HG02938 (cell line): Measurements from ENCODE around the gene CD101.

Experiments
- ATAC-seq: cut with Tn5 transposase; IDR thresholded peaks from one replicate; pipeline ENCODE4 v1.9.1; 2021; ENCODE audit warnings: mild to moderate bottlenecking, moderate library complexity; ENCODE audit not compliant: unreplicated experiment

The CD101 gene

DNA sequence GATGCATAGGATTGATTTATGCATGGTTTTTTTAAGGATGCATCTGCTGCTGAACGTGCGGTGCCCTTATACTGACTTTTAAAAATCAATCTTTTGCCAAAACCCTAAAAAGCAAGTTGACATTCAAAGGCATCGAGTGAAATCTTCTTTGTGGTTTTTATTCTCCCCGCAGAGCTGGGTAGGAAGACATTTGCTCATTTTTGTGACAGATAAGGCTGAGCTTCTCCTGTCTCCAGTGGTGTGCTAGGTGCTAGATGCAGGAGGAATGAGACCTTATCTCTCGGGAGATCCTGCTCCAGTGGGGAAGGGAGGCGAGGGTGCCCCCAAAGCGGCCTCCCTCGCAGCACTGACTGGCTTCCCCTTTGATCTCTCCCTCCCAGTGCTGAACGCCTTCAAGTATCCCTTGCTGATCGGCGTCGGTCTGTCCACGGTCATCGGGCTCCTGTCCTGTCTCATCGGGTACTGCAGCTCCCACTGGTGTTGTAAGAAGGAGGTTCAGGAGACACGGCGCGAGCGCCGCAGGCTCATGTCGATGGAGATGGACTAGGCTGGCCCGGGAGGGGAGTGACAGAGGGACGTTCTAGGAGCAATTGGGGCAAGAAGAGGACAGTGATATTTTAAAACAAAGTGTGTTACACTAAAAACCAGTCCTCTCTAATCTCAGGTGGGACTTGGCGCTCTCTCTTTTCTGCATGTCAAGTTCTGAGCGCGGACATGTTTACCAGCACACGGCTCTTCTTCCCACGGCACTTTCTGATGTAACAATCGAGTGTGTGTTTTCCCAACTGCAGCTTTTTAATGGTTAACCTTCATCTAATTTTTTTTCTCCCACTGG lies 14.9 kb upstream of the CD101 start:
- no peak for ATAC-seq

DNA sequence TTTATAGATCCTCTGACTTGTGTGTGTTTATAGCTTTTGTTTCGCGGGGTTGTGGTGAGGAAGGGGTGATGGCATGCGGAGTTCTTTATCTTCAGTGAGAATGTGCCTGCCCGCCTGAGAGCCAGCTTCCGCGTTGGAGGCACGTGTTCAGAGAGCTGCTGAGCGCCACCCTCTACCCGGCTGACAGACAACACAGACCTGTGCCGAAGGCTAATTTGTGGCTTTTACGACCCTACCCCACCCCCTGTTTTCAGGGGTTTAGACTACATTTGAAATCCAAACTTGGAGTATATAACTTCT lies 14.4 kb upstream of the CD101 start:
- no peak for ATAC-seq

DNA sequence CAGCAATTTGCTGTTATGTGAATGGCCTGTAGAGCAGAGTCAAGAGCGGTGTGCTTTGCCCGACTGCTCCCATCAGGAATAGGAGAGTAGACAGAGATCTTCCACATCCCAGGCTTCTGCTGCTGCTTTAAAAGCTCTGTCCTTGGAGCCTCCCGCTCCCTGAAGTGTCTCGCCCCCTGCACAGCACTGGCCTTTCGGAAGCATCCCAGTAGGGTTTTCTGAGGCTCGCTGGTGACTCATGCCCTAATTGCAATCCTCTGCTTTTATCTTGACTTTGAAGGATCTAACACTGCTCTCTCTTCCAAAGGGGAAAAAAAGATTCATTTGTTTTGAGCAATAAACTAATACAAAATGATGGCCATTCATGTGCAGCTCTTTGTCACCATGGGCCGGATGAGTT lies 13.3 kb upstream of the CD101 start:
- no peak for ATAC-seq

DNA sequence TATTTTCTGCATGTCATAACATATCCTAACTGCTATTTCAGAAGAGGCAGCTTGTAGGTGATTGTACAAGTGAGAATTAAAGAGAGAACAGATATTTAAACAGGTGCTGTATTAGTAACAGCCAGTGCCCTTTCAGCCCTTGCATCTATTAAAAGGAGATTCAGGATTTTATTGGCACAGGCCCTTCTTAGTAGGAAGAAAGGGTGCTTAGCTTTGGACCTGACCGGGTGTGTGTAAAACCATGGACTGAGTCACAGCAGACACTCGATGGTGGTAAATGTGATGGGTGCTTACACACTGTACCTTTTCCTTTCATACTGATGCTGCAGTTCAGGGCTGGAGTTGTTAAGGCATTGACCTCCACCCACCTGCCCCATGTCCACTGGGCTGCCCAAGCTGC lies 12.7 kb upstream of the CD101 start:
- no peak for ATAC-seq

DNA sequence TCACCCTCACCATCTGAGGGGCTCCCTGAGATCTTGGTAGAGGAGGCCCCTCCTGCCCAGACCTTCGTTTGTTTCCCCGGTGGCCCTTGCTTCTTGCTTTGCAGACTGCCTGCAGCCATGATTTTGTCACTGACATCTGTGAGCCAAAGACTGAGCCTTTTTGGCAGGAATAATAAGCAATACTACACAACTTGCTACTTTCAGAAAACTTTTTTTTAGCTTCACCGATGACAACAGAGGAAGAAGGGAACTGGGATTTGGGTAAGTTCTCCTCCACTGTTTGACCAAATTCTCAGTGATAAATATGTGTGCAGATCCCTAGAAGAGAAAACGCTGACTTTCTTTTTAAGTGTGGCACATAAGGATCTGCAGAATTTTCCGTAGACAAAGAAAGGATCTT lies 11.7 kb upstream of the CD101 start:
- no peak for ATAC-seq

DNA sequence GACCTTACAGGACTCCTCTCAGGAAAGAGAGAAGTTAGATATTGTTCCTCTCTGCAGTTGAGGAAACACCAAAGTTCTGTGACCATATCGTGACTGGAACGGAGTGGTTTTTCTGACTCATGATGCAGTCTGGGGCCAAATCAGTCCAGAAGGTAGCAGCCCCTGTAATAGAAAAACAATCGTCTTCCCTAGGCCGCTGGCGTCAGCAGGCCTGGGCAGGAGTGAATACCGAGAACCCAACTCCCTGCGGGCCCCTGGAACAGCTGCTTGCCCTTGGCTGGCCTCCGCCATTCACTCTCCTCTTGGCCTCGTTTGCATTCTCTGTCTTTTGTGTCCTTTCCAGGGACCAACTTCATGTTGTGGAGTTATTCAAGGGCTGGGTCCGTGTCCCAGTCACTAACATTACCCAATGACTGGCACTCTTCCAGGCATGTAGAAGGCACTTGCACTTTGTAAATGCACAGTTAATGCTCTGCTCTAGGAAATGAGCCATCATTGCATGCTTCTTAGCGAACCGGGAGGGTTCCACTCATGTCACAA lies 10.9 kb upstream of the CD101 start:
- no peak for ATAC-seq

DNA sequence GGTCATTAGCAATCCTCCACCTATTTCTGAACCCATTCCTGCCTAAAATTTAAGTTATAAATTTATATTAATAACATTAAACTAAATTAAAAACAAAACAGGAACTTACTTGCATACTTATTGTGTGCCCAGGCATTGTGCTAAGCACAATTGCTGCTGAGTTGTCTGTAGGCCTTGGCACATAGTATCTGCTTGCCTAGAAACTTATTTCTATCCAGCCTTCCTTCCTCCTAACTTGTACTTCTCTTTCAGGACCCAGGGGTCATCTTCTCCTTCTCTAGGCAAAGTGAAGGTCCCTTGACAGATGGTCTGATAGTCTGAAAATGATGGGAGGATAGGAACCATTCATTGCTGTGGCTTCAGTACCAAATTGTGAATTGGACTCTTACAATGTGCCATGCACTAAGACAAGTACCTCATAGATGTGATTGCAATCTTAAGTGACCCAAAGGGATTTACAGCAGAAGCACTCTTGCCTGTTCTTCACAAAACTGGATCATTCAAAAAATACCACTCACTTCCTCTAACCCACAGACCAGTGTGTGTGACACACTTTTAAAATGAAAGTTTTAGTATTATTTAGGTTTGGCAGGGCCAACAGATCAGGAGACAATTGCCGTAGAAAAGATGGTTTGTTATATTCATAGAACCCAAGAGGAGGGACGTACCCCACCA lies 10.3 kb upstream of the CD101 start:
- no peak for ATAC-seq

DNA sequence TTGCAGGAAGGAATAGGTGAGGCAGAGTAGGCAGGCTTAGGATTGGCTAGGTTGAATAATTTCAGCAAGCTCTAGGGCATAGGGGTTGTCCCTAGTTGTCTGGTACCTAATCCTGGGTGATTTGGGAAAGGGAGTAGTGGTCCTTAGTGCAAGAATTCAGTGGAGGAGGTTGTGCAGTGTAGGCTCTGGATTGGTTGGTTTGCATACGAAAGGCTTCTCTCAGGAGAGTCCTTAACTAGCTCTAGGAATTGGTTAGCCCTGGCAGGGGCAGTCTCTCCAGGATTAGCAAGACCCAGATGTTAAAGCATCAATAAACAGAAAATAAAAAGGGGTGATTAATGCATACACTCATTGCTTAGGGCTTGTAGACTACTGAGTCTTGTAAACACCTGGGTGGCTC lies 9.6 kb upstream of the CD101 start:
- ATAC-seq, result no peak

DNA sequence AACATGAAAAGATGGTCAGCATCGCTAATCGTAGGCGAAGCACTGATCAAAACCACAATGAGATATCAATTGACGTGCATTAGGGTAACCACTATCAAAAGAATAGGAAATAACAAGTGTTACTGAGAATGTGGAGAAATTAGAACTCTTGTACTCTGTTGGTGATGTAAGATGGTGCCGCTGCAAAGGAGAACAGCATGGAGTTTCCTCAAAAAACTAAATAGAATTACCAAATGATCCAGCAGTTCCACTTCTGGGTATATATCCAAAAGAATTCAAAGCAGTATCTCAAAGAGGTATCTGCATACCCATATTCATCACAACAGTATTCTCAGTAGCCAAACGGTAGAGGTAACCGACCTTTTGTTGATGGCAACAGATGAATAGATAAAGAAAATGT lies 8.3 kb upstream of the CD101 start:
- no peak for ATAC-seq

DNA sequence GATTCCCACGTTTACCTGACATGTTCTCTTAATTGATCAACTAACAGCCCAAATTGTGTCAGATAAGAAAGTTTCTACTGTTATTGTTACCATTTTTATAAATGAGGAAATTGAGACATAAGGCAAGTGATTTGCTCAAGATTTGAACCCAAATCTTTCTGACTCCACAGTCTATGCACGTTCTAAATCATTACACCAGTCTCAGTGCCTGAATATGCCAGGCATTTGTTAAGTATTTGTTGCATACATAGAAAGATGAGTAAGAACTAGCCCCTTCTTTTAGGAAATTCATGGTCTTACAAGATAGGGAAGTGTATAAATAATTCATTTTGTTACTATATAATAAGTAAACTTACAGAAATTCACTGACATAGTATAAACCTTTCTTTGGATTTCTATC lies 7.1 kb upstream of the CD101 start:
- ATAC-seq, result no peak

DNA sequence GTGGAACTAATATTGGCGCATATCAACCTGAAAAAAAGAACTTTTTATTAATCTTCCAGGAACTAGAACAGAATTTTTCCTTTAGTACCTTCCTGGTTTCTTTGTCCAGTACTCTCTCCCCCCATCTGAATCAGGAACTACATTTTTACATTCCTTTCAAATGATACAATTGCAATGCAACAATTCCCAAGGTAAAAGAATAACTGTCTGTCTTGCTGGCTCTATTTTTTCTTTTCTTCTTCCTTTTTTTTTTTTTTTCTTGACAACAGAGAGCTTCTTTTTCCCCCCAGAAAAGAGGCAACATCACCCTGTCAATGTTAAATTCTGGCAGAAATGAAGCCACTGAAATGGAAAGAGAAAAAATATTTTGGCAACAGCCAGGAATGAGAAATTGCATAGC lies 4.5 kb upstream of the CD101 start:
- no peak for ATAC-seq

DNA sequence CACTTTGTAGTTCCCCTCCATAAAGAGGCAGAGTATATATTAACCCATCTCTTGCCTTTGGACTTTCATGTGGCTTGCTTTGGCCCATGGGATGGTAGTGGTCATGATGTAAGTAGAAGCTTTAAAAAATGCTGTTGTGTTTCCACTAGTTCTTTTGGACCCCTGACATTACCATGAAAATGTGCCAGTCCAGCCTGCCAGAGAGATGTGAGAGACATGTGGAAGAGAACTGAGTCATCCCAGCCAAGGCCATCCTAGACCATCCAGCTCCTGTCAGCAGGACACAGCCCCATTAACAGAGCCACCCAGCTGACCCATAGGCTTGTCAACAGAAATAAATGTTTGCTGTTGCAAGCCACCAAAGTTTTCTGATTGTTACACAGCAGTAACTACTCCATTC lies 3.9 kb upstream of the CD101 start:
- no peak for ATAC-seq

DNA sequence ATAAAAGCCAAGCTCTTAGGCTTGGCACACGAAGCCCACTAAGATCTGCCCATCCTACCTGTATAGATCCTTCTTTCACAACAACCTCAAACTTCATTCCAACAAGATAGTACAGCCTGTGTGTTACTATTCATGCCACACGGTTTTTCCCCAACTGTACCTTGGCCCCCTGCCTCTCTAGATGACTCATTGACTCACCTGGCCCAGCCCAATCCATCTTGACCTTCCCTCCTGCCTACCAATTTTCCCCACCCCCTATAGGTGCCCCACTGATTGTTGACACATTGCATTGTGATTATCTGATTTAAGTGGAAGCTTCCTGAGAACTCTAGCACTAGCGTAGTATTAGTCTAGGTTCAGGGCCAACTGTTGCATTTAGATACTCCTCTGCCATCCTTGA lies 2.0 kb upstream of the CD101 start:
- no peak for ATAC-seq

DNA sequence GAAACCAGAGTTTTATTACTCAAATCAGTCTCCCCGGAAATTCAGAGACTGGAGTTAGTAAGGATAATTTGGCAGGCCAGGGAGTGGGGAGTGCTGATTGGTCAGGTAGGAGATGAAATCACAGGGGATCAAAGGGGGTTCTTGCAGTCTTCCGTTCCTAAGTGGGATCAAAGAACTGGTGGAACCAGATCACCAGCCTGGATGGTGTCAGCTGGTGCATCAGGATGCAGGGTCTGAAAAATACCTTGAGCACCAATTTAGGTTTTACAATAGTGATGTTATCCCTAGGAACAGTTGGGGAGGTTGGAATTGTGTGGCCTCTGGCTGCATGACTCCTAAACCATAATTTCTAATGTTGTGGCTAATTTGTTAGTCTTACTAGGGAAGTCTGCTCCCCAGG lies 1.4 kb upstream of the CD101 start:
- no peak for ATAC-seq

DNA sequence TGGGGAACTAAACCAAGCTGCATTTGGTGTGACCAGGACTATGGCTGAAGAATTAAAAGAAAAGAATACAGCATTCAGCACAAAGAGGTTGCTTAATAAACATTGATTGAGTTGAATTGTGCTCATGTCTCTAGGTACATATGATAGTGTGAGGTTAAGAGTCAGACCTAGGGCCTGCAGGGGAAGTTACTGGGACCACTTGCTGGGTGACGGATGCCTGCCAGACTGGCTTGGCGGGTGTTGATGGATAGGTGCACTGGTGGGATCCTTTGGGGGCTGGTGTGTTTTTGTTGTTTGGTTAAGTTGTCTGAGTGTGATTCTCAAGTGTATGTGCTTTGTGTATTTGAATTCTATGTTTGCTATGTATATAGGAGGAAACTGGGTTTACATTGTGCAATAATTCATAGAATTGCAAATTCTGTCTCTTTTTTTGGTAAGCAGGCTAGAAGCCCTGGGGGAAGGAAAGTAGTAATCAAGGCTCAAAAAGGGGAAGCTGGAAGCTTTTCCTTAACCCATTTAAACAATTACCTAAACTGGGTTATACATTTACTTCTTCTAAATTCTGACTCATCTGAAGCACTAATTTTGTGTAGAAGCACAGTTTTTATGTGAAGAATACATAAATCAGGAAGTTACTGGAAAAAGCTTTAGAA lies 1.8 kb downstream of the CD101 start:
- no peak for ATAC-seq

DNA sequence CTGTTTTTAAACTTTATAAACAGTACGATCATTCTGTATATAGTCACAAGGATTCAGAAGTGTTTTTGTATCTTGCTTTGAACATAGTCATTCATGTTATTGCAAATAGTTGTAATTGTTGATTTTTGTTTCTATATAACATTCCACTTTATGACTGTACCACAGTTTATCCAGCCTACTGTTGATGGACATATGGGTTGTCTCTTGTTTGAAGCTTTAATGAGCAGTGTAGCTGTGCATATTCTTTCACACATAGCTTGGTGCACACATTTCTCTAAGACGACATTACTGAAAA lies 6.1 kb downstream of the CD101 start:
- ATAC-seq, result no peak

DNA sequence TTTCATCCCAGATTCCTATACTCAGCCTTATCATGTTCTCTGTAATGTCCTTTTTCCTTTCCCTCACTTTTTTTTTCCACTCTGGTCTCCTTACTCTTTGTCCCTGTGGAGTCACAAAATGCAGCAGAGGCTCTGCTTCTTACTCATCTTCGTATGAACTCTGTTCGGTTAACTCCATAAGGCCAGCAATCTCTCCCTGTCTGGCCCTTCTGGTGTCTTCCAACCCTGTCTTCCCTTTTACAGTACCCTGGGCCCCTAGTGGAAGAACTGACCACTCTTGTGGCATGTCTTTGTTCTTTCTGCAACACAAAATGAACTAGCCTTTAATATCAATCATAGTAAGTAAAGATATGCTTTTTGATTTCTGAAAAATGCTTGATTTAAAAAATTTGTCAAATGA lies 7.1 kb downstream of the CD101 start:
- ATAC-seq, result no peak

DNA sequence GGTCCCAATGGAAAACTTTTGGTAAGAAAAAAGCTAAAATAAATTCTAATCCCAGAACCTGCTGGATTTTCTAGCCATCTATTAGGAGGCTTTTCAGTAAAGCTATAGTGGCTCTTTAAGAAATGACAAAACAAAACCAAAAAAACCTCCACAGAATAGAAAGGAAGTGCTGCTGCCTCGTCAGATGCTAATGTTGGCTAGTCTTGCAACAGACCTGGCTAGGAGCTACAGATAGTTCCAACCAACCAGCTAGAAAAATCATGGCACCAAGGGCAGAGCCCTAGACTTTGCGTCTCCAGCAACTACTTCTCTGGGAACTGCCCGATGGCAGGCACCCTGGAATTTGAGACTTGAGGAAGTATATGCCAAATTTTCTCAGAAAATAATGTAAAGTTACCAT lies 7.6 kb downstream of the CD101 start:
- ATAC-seq, result no peak

DNA sequence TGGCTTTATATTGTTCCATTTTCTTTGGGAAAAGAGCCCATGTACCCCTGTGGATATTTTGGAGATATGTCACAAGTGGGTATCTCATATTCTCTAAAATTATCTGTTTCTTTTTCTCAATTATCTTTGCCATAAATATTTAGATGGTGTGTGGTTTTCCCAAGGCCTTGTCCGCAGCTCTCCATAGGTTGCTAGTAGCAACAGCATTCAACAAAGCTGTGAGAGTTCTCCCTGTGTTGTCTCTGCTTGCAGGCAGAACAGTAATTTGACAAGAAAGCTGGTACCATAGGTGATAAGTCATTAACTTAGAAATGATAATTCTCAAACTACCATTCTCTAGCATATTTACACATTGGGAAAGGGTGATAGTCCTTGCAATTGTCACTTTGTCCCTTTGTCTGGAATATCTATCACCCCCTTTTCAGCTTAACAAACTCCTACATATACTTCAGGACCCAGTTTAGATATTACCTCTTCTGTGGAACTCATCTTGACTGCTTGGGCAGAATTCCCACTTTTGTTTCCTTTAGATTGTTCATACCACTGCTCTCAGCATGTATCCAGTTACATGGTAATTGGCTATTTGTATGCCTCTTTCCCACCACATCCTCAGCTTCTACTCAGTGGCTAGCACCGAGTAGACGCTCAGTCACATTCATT lies 8.9 kb downstream of the CD101 start:
- ATAC-seq, result no peak

DNA sequence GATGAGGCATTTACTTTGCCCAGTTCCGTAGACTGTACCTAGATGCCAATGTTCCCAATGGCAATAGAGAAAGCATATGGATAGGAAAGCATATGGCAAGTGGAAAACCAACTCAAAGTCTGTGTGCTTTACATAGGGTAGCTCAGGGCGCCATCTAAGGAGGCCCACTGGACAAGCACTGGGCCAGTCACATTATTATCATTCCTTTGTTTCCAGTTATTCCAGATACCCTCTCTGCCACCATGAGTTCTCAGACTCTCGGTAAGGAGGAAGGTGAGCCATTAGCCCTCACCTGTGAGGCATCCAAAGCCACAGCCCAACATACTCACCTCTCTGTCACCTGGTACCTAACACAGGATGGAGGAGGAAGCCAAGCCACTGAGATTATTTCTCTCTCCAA lies 9.8 kb downstream of the CD101 start:
- no peak for ATAC-seq

DNA sequence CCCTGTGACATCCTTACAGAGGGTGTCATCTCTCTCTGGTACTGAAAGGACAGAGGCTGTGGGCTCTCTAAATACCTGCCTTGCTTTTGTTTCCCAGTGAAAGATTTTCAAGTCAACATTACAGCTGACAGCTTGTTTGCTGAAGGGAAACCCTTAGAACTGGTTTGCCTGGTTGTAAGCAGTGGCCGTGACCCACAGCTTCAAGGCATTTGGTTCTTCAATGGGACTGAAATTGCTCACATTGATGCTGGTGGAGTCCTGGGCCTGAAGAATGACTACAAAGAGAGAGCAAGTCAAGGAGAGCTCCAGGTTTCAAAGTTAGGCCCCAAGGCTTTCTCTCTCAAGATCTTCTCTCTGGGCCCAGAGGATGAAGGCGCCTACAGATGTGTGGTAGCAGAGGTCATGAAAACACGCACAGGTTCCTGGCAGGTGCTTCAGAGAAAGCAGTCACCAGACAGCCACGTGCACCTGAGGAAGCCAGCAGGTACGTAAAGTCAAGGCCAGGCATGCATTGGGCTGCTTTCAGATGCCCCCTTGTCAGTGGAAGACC lies 11.8 kb downstream of the CD101 start:
- ATAC-seq, result no peak

DNA sequence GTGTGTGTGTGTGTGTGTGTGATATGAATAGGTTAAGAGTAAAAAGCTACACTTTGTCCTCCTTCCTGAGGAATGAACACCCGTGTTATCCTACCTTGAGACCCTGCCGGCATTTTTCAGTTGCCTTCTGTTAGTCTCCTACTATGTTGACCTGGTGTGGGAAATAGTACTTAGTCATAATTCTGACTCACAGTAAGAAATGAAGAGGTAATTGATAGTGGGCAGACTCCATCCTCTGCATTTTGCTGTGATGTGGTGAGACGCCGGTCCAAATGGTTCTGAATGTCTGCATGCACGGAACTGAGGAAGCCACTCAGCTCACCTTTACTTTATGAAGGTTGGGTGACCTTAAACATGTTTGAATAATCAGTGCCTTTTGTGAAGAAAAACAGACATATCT lies 12.6 kb downstream of the CD101 start:
- ATAC-seq, result no peak
